HPDE6-E6E7 (cell line): ENCODE results near the gene PDZK1.
"Not testable (repeated sequence)": the region's sequence is repeated elsewhere in the genome, so short reads cannot be mapped to it uniquely, and the experiment has no call there.

Source experiments
- DNase-seq: peaks from one replicate; pipeline ENCODE4 v3.0.0; 2011; ENCODE audit warnings: missing footprints; ENCODE audit errors: extremely low spot score

The PDZK1 gene

GRCh38 chr1:145656245-145656943 is 50.8 kb downstream of the PDZK1 start:
- DNase-seq = not testable (repeated sequence)

GRCh38 chr1:145643990-145644389 is 63.2 kb downstream of the PDZK1 start:
- DNase-seq = not testable (repeated sequence)

GRCh38 chr1:145641886-145642285 is 65.3 kb downstream of the PDZK1 start:
- not testable (repeated sequence) for DNase-seq

- not testable (repeated sequence) for DNase-seq
Observed at GRCh38 chr1:145636237-145636636, 70.9 kb downstream of the PDZK1 start.

GRCh38 chr1:145622177-145622576 is 85.0 kb downstream of the PDZK1 start:
- not testable (repeated sequence) for DNase-seq
